NCI-H82 (cell line): ENCODE measurements around the gene FRMD4A.
A peak's percentile ranks its signal among the peaks of the same experiment; 100 is the strongest.
"Not testable (repeated sequence)": the region's sequence is repeated elsewhere in the genome, so short reads cannot be mapped to it uniquely, and the experiment has no call there.

Experiments used
- DNase-seq: peaks from one replicate; lab custom pipeline; 2025; lab: John Stamatoyannopoulos, UW

The FRMD4A gene

GRCh38 chr10:13848520-13849445, 481.9 kb downstream of the FRMD4A start:
- DNase-seq, result peak; percentile 8

DNA sequence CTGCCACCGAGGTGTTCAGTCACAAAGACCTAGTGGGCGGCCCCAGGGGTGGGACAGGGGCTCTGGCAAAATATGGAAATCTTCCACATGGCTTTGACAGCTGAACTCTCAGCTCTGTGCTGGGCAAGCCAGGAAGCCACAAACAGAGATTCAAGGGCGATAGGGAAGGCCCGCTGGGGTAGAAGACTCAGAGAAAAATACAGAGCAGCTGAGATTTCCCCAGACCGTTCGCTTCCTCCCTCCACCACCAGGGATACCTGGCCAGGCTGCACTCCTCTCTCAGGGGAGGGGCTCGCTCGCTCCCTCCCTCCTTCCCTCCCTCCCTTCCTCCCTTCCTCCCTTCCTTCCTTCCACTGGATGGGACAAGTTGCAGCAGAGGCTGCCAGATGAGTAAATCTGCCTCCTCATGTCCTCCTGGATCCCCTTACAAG, 483.5 kb downstream of the FRMD4A start:
- peak; percentile 5 for DNase-seq

DNA sequence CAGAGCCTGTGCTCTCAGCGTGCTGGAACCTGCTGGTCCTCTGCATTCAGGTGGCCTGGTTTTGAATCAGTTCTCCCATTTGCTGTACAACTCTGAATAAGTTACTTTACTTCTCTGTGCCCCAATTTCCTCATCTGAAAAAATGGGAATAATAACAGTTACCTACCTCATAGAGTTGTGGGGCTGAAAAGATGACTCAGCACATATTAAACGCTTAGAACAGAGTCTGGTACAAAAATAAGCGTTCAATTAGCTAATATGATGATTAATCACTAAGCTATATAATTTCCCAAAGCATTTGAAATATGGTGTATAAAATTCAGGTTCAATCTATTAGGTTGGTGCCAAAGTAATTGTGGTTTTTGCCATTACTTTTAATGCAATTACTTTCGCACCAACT, 484.8 kb downstream of the FRMD4A start:
- DNase-seq, result no peak

GRCh38 chr10:13844651-13845050, 486.1 kb downstream of the FRMD4A start:
- DNase-seq, result no peak

DNA sequence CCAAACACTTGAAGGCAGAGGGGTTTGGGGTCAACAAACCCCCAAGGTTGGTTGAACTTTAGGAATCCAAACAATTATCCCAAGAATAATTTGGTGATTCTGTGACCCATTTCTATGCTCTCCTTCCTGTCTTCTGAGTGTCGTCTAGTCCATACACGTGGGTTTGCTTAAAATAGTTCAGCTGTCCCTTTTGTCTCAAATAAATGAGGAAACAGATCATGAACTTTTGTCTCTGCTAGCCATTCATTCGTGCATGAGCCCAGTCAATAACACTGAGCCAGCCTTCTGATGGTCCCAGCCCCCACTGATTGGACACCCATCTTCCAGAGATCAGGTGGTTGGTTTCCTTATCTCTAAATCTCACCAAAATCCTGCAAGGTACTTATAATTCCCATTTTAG, 488.6 kb downstream of the FRMD4A start:
- DNase-seq, result no peak

- DNase-seq, result no peak
Measured at GRCh38 chr10:13840036-13840435, 490.7 kb downstream of the FRMD4A start.

GRCh38 chr10:13839430-13839990, 491.2 kb downstream of the FRMD4A start:
- DNase-seq, result no peak

- DNase-seq, result no peak
Measured at GRCh38 chr10:13839030-13839429, 491.7 kb downstream of the FRMD4A start.

GRCh38 chr10:13837966-13838365, 492.8 kb downstream of the FRMD4A start:
- DNase-seq, result no peak

GRCh38 chr10:13834581-13835286, 496.0 kb downstream of the FRMD4A start:
- no peak for DNase-seq

DNA sequence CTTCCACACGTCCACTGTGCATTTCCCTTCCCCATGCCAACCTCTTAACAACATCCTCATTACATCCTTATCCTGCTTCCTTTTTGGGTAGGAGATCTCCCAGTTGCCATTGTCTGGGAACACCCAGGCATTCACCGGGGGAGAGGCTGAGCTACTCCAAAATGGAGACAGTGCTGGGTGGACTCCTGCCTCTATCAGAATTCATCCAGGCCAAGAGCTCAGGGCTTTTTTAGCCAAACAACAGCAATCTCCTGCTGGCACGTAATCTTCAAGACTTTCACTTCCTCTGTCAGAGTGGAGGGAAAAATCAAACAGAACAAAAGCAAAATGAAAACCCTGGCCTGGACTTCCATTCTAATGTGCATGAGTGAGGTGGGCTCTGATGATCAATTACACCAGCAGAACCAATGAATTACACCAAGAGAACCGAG, 499.0 kb downstream of the FRMD4A start:
- no peak for DNase-seq

DNA sequence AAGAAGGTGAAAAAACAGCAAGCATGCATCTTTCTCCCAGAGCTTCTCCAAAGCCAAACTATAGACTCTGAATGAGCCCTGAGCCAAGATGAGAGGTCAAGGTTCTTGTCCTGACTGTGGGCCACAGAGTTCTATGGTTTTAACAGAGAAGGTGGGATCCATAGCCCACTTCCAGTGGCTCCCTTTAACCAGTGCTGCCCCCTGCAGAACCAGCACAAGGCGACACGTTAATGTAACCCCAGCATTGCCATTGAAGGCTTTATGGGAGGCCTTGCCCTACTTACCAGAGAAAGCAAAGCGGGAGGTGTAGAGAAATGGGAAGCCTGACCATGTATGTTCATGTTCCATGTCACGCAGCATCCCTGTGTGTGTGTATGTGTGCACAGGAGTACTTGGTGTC, 500.3 kb downstream of the FRMD4A start:
- DNase-seq, result no peak

- no peak for DNase-seq
Measured at GRCh38 chr10:13829790-13830189, 500.9 kb downstream of the FRMD4A start.

GRCh38 chr10:13828284-13828683, 502.4 kb downstream of the FRMD4A start:
- not testable (repeated sequence) for DNase-seq

- no peak for DNase-seq
Measured at GRCh38 chr10:13827076-13827797, 503.5 kb downstream of the FRMD4A start.

DNA sequence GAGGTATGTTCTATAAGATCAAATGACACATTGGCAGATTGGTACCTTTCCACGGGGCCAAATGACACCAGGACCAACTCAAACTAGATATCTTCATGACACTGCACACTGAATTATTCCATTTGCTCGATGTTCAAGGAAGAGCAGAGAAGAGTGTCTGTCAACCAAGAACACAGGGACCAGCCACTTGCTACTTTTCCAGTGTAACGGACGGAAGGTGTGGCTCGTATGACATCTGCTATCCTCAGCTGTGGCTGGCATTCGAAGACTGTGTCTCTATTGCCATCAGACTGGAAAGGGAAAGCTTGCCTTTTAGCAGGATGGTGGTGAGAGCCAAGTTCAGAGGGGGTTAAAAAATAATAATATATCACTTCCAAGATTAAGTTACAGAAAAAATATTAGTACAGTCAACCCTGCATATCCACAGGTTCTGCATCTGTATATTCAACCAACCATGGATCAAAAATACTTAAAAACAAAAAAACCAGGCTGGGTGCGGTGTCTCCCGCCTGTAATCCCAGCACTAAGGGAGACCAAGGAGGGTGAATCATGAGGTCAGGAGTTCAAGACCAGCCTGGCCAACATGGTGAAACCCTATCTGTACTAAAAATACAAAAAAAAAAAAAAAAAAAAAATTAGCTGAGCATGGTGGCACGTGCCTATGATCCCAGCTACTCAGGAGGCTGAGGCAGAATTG, 506.9 kb downstream of the FRMD4A start:
- DNase-seq, result no peak

DNA sequence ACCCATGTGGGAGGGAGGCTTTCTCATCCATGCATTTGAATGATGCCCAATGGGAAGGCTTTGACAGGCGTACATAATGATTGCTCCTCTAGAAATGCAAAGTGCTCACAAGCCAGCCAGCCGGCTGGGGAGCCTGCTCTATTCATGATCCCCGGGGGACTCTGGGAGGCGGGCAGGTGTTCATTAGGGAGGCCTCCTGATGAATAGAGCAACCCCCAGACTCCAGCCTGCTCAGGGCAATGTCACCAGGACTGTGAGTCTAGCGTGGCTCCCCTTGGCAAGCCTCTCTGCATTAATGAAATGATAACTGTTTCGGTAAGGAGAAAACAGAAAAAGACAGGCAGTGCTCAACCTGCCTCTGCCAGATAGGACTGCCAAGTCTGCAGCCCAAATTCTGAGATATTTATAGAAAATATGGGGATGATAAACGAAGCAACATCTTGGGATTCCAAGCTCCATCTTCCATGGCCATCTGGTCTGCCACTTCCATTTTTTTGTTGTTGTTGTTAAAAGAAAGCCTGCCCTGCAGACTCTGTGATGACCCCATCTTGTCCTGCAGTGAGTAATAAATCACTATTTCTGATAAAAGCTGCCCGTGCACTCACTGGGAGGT, 507.5 kb downstream of the FRMD4A start:
- no peak for DNase-seq

DNA sequence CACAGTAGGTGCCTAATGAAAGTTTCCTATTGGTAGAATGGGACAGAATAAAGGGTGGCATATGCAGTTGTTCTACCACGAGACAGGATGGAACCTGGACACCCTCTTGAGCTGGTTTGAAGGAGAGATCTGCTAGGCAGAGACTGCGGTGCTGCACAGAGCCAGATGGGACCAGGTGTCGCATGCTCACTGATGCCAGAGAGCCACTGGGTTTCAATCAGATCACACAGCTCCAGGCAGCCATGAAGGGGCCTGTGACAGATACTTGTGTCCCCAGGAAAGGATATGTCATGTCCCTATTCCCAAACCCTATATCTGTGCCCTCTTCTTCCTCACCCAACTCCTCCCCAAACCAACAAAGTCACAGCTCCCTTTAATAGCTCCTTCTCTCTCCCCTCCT, 508.2 kb downstream of the FRMD4A start:
- no peak for DNase-seq

- DNase-seq, result no peak
Measured at GRCh38 chr10:13820964-13821337, 509.8 kb downstream of the FRMD4A start.

GRCh38 chr10:13820119-13820963, 510.4 kb downstream of the FRMD4A start:
- no peak for DNase-seq
